Cardiac fibroblast (primary cell): ENCODE measurements around the gene CCN6.

Experiments
- DNase-seq, 2 donors: peaks; one replicate each; pipeline versions ENCODE4 v3.0.0 to v3.0.0-alpha.2; 2010; ENCODE audit warnings: low read depth in 2 of 2
- H3K4me3 ChIP-seq, 2 donors: replicated peaks in 1 of 2; 1 replicate in 1 of 2; 2 replicates in 1 of 2; pipeline ENCODE4 v1.5.1; 2011; ENCODE audit warnings: low read depth in 2 of 2, low read length in 2 of 2, mild to moderate bottlenecking in 2 of 2, moderate library complexity in 1 of 2
- TF ChIP-seq, protein P1 (sequence below): IDR thresholded peaks from one replicate; pipeline ENCODE4 v1.5.1; 2011; ENCODE audit warnings: low read depth, mild to moderate bottlenecking, low read length, inconsistent platforms

Gene CCN6

DNA sequence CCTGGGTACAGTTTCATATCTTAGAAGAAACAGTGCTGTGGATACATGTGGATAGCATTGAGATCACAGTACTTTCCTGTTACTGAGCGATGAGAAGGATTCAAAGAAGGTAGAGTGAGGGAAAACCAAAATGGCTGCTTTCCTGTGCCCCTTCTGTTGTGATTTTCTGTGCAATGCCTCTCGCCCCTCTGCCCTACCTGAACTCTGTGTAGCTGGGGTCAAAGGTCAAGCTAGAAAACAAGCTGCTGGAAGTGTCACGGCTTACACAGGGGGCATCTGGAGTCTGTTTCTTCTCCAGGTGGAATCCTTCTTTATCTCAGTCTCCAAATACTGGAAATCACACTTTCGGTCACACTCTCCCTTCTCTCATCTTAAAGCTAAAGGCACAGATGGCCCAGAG is 27.0 kb upstream of the CCN6 start:
- TF ChIP-seq, protein P1, sequence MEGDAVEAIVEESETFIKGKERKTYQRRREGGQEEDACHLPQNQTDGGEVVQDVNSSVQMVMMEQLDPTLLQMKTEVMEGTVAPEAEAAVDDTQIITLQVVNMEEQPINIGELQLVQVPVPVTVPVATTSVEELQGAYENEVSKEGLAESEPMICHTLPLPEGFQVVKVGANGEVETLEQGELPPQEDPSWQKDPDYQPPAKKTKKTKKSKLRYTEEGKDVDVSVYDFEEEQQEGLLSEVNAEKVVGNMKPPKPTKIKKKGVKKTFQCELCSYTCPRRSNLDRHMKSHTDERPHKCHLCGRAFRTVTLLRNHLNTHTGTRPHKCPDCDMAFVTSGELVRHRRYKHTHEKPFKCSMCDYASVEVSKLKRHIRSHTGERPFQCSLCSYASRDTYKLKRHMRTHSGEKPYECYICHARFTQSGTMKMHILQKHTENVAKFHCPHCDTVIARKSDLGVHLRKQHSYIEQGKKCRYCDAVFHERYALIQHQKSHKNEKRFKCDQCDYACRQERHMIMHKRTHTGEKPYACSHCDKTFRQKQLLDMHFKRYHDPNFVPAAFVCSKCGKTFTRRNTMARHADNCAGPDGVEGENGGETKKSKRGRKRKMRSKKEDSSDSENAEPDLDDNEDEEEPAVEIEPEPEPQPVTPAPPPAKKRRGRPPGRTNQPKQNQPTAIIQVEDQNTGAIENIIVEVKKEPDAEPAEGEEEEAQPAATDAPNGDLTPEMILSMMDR, result no peak

DNA sequence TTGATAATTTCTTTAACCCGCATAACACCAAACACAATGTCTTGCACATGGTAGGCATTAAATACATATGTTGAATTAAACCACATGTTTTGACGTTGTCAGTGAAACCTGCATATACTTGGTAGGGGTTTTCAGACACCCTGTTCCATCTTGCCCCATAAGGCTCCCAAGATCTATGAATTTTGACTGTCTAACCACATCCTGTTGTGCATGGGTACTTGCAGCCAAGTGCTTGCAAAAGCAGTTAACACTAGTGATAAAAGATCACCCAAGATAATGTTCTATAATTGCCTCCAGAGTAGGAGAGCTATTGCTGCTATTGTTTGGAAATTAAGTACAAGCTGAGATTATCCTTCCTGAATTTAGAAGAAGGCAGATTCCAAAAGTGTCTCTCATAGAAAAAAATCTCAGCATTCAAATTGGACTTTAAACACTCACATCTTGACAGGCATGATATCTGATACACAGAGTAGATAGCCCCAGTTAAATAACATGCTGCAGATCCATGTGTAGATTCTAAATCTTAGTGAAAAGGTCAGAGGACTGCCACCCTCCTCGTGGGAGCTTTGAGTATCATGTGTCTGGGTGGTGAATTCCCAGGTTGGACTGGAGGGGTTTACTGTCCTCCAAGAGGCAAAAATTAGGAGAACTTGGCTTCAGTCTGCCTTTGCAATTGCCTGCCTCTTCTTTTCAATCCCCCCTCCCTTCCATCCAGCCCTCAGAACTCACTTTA is 25.8 kb upstream of the CCN6 start:
- DNase-seq, result peak in 1 of 2 donors; percentile 50

More for the DNA sequence above, 27.0 kb upstream of the CCN6 start:
- H3K4me3 ChIP-seq, result no peak overlapping the region
- no peak for DNase-seq

DNA sequence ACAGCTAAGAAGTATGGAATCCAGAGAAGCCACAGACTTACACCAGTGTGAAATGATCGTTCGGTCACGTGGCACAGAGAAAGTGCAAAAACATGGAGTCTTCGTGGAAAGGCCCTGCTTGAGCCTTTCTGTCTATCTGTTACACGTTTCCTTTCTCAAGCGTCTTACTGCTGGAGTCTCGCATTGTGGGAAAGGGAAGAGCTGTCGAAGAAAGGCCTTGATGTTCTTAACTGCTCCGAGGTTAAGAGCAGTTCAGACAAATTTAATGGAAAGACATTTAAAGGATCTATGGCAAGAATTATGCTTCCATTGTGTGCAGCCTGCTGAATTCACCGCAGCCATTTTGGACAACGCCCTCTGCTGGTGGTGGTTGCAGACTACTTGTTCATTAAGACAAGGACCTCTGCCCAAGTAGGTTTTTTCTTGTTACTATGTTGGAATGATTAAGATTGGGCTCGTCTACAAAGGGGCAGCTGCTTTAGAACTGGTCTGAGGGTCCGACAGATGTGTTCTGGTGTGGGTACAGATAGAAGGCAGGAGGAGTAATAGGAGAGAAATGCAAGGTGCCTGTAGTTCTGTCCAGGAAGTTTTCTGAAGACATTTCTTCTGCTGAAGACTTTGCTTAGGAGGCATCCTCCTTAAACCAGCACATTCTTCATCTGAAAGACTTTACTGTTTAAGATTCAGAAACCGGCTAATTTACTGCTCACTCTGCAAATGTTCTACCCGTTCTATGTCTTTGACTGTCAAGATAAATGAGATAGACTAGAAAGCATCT is 24.7 kb upstream of the CCN6 start:
- DNase-seq, result peak; percentile 70 to 85
- TF ChIP-seq, protein P1, result peak; percentile 81
- no peak overlapping the region for H3K4me3 ChIP-seq

More for the DNA sequence above, 25.8 kb upstream of the CCN6 start:
- TF ChIP-seq, protein P1, result no peak
- H3K4me3 ChIP-seq, result no peak overlapping the region

DNA sequence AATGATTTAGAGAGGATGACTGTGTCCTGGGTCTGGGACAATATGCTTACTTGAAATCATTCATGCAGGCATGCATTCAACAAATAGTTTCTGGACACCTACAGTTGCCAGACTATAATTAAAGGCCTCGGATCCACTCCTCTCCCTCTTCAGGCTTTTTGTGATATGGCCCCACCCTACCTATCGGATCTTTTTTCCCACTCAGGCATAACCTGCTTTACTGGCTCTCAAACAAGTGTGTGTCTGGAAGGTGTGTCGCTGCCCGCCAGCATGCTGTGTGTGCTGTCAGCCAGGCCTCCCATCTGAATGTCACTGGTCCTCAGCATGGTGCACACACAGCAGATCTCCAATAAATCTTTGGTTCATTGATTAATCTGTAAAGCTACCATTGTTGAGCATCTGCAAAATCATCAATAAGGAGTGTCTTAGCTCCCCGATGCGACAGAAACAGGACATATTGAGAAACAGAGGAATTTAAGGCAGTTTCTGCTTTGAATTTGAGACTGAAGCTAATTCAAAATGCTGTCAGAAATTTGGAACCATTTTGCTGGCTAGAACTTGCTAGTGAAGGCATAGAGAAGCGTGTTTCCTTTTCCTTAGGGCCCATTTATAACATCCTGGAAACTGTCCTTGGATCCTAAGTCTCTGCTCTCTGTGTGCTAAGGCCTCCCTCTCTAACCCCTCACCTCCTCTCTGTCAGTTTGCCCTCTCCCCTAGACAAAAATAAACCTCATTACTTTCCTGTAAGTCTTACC is 23.5 kb upstream of the CCN6 start:
- H3K4me3 ChIP-seq, result no peak overlapping the region
- DNase-seq, result no peak
- TF ChIP-seq, protein P1, result no peak

DNA sequence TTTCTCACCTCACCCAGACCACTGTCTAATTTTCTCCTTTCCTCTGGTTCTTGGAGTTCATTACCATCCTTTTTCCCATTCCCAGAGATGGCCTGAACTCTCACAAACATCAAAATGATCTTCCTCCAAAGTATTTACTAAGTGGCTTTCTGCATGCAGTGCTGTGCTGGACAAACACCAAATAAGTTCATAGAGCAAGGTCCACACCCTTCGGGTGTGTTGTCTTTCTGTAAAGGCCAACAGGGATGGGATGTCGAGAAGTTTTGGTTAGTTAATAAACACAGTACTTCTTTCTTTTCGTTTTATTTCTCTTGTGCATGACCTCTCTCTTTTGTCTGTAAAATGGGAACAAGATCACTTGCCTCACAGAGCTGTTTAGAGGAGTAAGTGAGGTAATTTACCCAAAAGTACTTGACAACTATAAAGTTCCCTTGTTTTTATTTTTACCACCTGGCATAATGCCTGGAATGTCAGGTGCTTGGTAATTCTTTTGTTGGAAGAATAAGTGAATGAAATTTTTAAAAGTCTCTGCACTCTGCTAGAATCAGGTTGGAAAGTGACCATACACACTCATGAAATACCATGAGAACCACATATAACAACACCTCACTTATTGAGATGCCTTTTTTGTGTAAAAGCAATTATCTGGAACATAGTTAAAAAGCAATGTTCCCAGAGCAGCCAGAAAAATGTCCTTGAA is 22.8 kb upstream of the CCN6 start:
- no peak for DNase-seq
- H3K4me3 ChIP-seq, result no peak overlapping the region
- TF ChIP-seq, protein P1, result no peak

DNA sequence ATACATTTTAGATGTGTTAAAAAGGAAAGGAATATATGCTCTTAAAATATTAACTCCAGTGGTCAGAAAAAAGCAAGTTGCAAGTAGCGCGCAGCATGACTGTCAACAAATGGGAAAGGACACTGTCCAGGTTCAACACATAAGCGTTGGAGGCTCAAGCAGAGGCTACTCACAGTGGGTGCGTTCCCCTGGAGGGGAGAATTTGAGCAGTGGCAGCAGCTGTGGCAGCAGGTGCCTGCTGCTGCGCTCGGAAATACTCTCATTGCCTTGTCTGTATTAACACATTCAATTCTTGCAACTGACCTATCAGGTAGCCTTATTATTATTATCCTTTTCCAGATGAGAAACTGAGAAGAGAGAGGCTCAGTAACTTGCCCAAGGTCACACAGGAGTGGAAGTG is 21.9 kb upstream of the CCN6 start:
- no peak for DNase-seq
- H3K4me3 ChIP-seq, result no peak overlapping the region
- TF ChIP-seq, protein P1, result no peak
